ENCODE data around the gene EPS8L3. TPM values are rescaled to one million over a fixed set of nuclear protein-coding genes. Genes with fewer than 3 reads are reported as not detected.
A peak's percentile ranks its signal among the peaks of the same experiment; 100 is the strongest.

EPS8L3 gene
- total RNA-seq, 1 donor: not detected

GRCh38 chr1:109790329-109790728 is 26.6 kb upstream of the EPS8L3 start:
- no peak overlapping the region for H3K4me2 ChIP-seq (ENCODE audit: insufficient read depth, low read length)
- no peak overlapping the region for H2AFZ ChIP-seq (ENCODE audit: low read length)
- H3K4me3 ChIP-seq (ENCODE audit: insufficient read depth, low read length): no peak overlapping the region
- no peak for DNase-seq (ENCODE audit: insufficient read length, low spot score, missing footprints)
- H3K9me3 ChIP-seq (ENCODE audit: low read depth, low read length): no peaks in the 10 kb centered on the region
- H4K20me1 ChIP-seq (ENCODE audit: insufficient read depth, low read length): no peaks in the 10 kb centered on the region
- H3K79me2 ChIP-seq (ENCODE audit: insufficient read depth, low read length): no peaks in the 10 kb centered on the region
- TF ChIP-seq CTCF (IDR thresholded peaks at IDR 0.05; ENCODE audit: extremely low read depth, low read depth, low read length): no peak
- H3K27me3 ChIP-seq (ENCODE audit: insufficient read depth, low read length): no peaks in the 10 kb centered on the region
- H3K36me3 ChIP-seq (ENCODE audit: insufficient read depth, low read length): no peaks in the 10 kb centered on the region
- H3K27ac ChIP-seq (ENCODE audit: low read depth, low read length): no peak overlapping the region
- peaks cover 43% of the 10 kb centered on the region for H3K4me1 ChIP-seq (ENCODE audit: insufficient read depth, low read length)

GRCh38 chr1:109789551-109790180 is 25.9 kb upstream of the EPS8L3 start:
- Histone ChIP-seq H3K9me3 (ENCODE audit: low read depth, low read length) (no peaks in the 10 kb centered on the region), H4K20me1 (ENCODE audit: insufficient read depth, low read length) (no peaks in the 10 kb centered on the region), H3K79me2 (ENCODE audit: insufficient read depth, low read length) (no peaks in the 10 kb centered on the region), H2AFZ (ENCODE audit: low read length) (no peak overlapping the region), H3K4me3 (ENCODE audit: insufficient read depth, low read length) (no peak overlapping the region), H3K4me1 (ENCODE audit: insufficient read depth, low read length) (peaks cover 40% of the 10 kb centered on the region), H3K36me3 (ENCODE audit: insufficient read depth, low read length) (no peaks in the 10 kb centered on the region), H3K4me2 (ENCODE audit: insufficient read depth, low read length) (no peak overlapping the region), H3K27me3 (ENCODE audit: insufficient read depth, low read length) (no peaks in the 10 kb centered on the region), H3K27ac (ENCODE audit: low read depth, low read length) (no peak overlapping the region)
- no peak for TF ChIP-seq CTCF (IDR thresholded peaks at IDR 0.05; ENCODE audit: extremely low read depth, low read depth, low read length)
- no peak for DNase-seq (ENCODE audit: insufficient read length, low spot score, missing footprints)

- peak; percentile 75 for DNase-seq (ENCODE audit: insufficient read length, low spot score, missing footprints)
- no peaks in the 10 kb centered on the region for H3K27me3 ChIP-seq (ENCODE audit: insufficient read depth, low read length)
- no peaks in the 10 kb centered on the region for H3K36me3 ChIP-seq (ENCODE audit: insufficient read depth, low read length)
- H3K4me2 ChIP-seq (ENCODE audit: insufficient read depth, low read length): no peak overlapping the region
- no peak overlapping the region for H3K4me3 ChIP-seq (ENCODE audit: insufficient read depth, low read length)
- H4K20me1 ChIP-seq (ENCODE audit: insufficient read depth, low read length): no peaks in the 10 kb centered on the region
- no peaks in the 10 kb centered on the region for H3K9me3 ChIP-seq (ENCODE audit: low read depth, low read length)
- H3K27ac ChIP-seq (ENCODE audit: low read depth, low read length): no peak overlapping the region
- TF ChIP-seq CTCF (IDR thresholded peaks at IDR 0.05; ENCODE audit: extremely low read depth, low read depth, low read length): peak; percentile 55
- H2AFZ ChIP-seq (ENCODE audit: low read length): no peak overlapping the region
- H3K79me2 ChIP-seq (ENCODE audit: insufficient read depth, low read length): no peaks in the 10 kb centered on the region
- peaks cover 35% of the 10 kb centered on the region for H3K4me1 ChIP-seq (ENCODE audit: insufficient read depth, low read length)
Measured at GRCh38 chr1:109788695-109789521, 25.2 kb upstream of the EPS8L3 start.

Data from osteoblast (primary cell).